Neural cell (in vitro differentiated cells): ENCODE data around the gene GRAP2. TPM values are rescaled to one million over a fixed set of nuclear protein-coding genes. Genes with fewer than 3 reads are reported as not detected.

ENCODE experiments used
- H2AFZ ChIP-seq: fragments of 200-600, 300-800 bp; sonication (generic), shearing (Covaris generic); 2 replicates; pipeline ENCODE4 v1.6.0; 2014; ENCODE audit warnings: low read depth, mild to moderate bottlenecking, antibody characterized with exemption, low read length, moderate library complexity
- H3F3A ChIP-seq: fragments of 200-600 bp; shearing (Covaris generic); 2 replicates; pipeline ENCODE4 v1.6.1; 2016; ENCODE audit warnings: mild to moderate bottlenecking, moderate library complexity, mixed read lengths, antibody characterized with exemption, low read length; ENCODE audit not compliant: insufficient read depth, poor library complexity, severe bottlenecking
- H3K27ac ChIP-seq: fragments of 200-600, 300-800 bp; sonication (generic), shearing (Covaris generic); 2 replicates; pipeline ENCODE4 v1.5.1; 2014; ENCODE audit warnings: mild to moderate bottlenecking, low read length, moderate library complexity
- H3K27me3 ChIP-seq: fragments of 300-800, 200-600 bp; sonication (generic), shearing (Covaris generic); 2 replicates; pipeline ENCODE4 v1.6.0; 2014; ENCODE audit warnings: mild to moderate bottlenecking, low read depth, low read length, moderate library complexity; ENCODE audit not compliant: insufficient read depth
- H3K36me3 ChIP-seq: fragments of 300-800, 200-600 bp; sonication (generic), shearing (Covaris generic); 2 replicates; pipeline ENCODE4 v1.5.1; 2014; ENCODE audit warnings: mild to moderate bottlenecking, antibody characterized with exemption, low read length, moderate library complexity; ENCODE audit not compliant: insufficient read depth
- H3K4me2 ChIP-seq: fragments of 300-800, 200-600 bp; sonication (generic), shearing (Covaris generic); 2 replicates; pipeline ENCODE4 v1.6.0; 2014; ENCODE audit warnings: mild to moderate bottlenecking, low read length
- H3K4me3 ChIP-seq: fragments of 300-800, 200-600 bp; sonication (generic), shearing (Covaris generic); 2 replicates; pipeline ENCODE4 v1.5.1; 2014; ENCODE audit warnings: mild to moderate bottlenecking, low read length, moderate library complexity
- H3K79me2 ChIP-seq: fragments of 200-600 bp; shearing (Covaris generic); replicated peaks from 2 replicates; pipeline ENCODE4 v1.6.0; 2014; ENCODE audit warnings: mild to moderate bottlenecking, low read length, moderate library complexity; ENCODE audit not compliant: insufficient read depth
- H3K9ac ChIP-seq: fragments of 300-800, 200-600 bp; sonication (generic), shearing (Covaris generic); 2 replicates; pipeline ENCODE4 v1.6.1; 2016; ENCODE audit warnings: mild to moderate bottlenecking, low read length, mixed read lengths
- H3K9me2 ChIP-seq: fragments of 200-600 bp; shearing (Covaris generic); 2 replicates; pipeline ENCODE4 v1.6.1; 2016; ENCODE audit warnings: mild to moderate bottlenecking, low read length, mixed read lengths; ENCODE audit not compliant: insufficient read depth
- H3K9me3 ChIP-seq: fragments of 200-600, 300-800 bp; sonication (generic), shearing (Covaris generic); 2 replicates; pipeline ENCODE4 v1.6.1; 2016; ENCODE audit warnings: mild to moderate bottlenecking, mixed run types, low read length, moderate library complexity, mixed read lengths
- H4K20me1 ChIP-seq: fragments of 200-600 bp; shearing (Covaris generic); 2 replicates; pipeline ENCODE4 v1.6.1; 2016; ENCODE audit warnings: mild to moderate bottlenecking, mixed run types; ENCODE audit not compliant: insufficient read depth
- EP300 ChIP-seq: fragments of 450-650 bp; conservative IDR thresholded peaks from 2 replicates; pipeline ENCODE4 v1.6.1; 2014; ENCODE audit warnings: antibody characterized with exemption, mild to moderate bottlenecking, moderate library complexity; ENCODE audit not compliant: poor library complexity, severe bottlenecking
- EZH2 ChIP-seq: fragments of 200-600, 300-800 bp; shearing (Covaris generic), sonication (generic); IDR thresholded peaks from 2 replicates; pipeline ENCODE4 v1.6.1; 2014; ENCODE audit warnings: antibody characterized with exemption, low read length, borderline replicate concordance, mild to moderate bottlenecking; ENCODE audit not compliant: insufficient read depth, poor library complexity, severe bottlenecking
- MXI1 ChIP-seq: fragments of 450-650 bp; conservative IDR thresholded peaks from 2 replicates; pipeline ENCODE4 v1.6.1; 2014; ENCODE audit warnings: antibody characterized with exemption, mild to moderate bottlenecking; ENCODE audit not compliant: poor library complexity, severe bottlenecking
- POLR2AphosphoS5 ChIP-seq: IDR thresholded peaks from 2 replicates; pipeline ENCODE4 v1.6.1; 2012
- RAD21 ChIP-seq: fragments of 450-650 bp; conservative IDR thresholded peaks from 2 replicates; pipeline ENCODE4 v1.6.1; 2014; ENCODE audit warnings: antibody characterized with exemption, mild to moderate bottlenecking, moderate library complexity
- SMC3 ChIP-seq: fragments of 450-650 bp; conservative IDR thresholded peaks from 2 replicates; pipeline ENCODE4 v1.6.1; 2014; ENCODE audit warnings: antibody characterized with exemption, mild to moderate bottlenecking, moderate library complexity; ENCODE audit not compliant: poor library complexity
- TAF1 ChIP-seq: IDR thresholded peaks from 2 replicates; pipeline ENCODE4 v1.6.1; 2012; ENCODE audit warnings: low read depth
- polyA plus RNA-seq: library from polyadenylated mRNA; depleted of rRNA; stranded (reverse); fragments of >200 nt; gene quantifications from 2 replicates; pipeline ENCODE4 v1.2.3, GENCODE V29; 2014
- TF ChIP-seq, protein P1 (sequence below): fragments of 450-650 bp; IDR thresholded peaks from 2 replicates; pipeline ENCODE4 v1.5.1; 2014; ENCODE audit warnings: antibody characterized with exemption, mild to moderate bottlenecking, moderate library complexity; ENCODE audit not compliant: poor library complexity, severe bottlenecking
- TF ChIP-seq, protein P2 (sequence below): IDR thresholded peaks from 2 replicates; pipeline ENCODE4 v1.6.1; 2012; ENCODE audit warnings: borderline replicate concordance

GRAP2 gene
- polyA plus RNA-seq, 1 donor from 2014 or later = 0.30 TPM

DNA sequence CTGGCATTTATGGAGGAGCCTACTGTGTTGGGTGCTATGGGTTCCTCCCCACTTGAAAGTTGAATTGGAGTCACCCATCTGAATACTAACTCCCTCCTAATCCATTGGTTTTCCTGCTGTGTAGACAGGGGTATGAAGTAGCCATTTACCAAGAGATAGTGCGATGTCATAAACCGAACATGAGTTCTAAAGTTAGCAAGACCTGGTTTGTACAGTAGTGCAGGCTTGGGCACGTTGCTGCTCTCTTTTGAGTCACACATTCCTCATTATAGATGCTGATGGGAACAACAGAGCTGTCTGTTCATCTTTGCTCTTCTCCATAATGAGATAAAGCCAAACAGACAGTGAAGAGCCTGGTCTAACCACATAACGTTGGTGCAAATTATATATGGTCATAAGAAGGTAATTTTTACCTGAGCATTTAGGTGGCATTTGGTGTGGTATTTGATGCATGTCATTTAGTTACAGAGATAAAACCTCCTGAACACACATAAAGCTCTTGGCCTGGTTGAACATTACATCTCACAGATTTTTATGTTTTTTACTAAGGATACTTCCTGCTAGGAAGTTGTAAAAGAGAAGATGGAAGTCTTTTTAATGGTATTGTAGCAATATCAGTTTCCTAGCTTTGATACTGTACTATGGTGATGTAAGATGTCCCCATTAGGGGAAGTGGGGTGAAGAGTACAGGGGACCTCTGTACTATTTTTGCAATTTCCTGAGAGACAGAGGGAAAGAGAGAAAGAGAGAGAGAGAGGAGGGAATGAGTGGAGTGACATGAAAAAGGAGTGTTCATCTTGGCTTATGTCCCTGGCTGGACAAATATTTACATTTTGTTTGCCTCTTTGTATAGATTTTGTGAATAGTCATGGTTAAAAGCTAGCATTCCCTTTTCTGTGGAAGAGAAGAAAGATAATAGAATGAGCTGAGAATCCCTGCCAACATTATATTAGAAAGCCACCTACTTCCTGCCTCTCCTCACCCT is 27.9 kb downstream of the GRAP2 start:
- Histone ChIP-seq H3K27ac (no peak overlapping the region), H3K27me3 (no peaks in the 10 kb centered on the region), H4K20me1 (no peaks in the 10 kb centered on the region), H3K4me2 (no peak overlapping the region), H3K4me3 (no peak overlapping the region), H3K36me3 (no peaks in the 10 kb centered on the region), H3K79me2 (no peaks in the 10 kb centered on the region), H3F3A (no peaks in the 10 kb centered on the region), H3K9me3 (no peaks in the 10 kb centered on the region), H2AFZ (no peak overlapping the region), H3K9me2 (no peaks in the 10 kb centered on the region), H3K9ac (no peak overlapping the region)
- no peak for TF ChIP-seq SMC3
- TF ChIP-seq TAF1 = no peak
- TF ChIP-seq, protein P1, sequence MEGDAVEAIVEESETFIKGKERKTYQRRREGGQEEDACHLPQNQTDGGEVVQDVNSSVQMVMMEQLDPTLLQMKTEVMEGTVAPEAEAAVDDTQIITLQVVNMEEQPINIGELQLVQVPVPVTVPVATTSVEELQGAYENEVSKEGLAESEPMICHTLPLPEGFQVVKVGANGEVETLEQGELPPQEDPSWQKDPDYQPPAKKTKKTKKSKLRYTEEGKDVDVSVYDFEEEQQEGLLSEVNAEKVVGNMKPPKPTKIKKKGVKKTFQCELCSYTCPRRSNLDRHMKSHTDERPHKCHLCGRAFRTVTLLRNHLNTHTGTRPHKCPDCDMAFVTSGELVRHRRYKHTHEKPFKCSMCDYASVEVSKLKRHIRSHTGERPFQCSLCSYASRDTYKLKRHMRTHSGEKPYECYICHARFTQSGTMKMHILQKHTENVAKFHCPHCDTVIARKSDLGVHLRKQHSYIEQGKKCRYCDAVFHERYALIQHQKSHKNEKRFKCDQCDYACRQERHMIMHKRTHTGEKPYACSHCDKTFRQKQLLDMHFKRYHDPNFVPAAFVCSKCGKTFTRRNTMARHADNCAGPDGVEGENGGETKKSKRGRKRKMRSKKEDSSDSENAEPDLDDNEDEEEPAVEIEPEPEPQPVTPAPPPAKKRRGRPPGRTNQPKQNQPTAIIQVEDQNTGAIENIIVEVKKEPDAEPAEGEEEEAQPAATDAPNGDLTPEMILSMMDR = no peak
- no peak for TF ChIP-seq EZH2
- TF ChIP-seq, protein P2, sequence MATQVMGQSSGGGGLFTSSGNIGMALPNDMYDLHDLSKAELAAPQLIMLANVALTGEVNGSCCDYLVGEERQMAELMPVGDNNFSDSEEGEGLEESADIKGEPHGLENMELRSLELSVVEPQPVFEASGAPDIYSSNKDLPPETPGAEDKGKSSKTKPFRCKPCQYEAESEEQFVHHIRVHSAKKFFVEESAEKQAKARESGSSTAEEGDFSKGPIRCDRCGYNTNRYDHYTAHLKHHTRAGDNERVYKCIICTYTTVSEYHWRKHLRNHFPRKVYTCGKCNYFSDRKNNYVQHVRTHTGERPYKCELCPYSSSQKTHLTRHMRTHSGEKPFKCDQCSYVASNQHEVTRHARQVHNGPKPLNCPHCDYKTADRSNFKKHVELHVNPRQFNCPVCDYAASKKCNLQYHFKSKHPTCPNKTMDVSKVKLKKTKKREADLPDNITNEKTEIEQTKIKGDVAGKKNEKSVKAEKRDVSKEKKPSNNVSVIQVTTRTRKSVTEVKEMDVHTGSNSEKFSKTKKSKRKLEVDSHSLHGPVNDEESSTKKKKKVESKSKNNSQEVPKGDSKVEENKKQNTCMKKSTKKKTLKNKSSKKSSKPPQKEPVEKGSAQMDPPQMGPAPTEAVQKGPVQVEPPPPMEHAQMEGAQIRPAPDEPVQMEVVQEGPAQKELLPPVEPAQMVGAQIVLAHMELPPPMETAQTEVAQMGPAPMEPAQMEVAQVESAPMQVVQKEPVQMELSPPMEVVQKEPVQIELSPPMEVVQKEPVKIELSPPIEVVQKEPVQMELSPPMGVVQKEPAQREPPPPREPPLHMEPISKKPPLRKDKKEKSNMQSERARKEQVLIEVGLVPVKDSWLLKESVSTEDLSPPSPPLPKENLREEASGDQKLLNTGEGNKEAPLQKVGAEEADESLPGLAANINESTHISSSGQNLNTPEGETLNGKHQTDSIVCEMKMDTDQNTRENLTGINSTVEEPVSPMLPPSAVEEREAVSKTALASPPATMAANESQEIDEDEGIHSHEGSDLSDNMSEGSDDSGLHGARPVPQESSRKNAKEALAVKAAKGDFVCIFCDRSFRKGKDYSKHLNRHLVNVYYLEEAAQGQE = no peak
- TF ChIP-seq RAD21 = no peak
- TF ChIP-seq POLR2AphosphoS5 = no peak
- no peak for TF ChIP-seq EP300
- no peak for TF ChIP-seq MXI1

DNA sequence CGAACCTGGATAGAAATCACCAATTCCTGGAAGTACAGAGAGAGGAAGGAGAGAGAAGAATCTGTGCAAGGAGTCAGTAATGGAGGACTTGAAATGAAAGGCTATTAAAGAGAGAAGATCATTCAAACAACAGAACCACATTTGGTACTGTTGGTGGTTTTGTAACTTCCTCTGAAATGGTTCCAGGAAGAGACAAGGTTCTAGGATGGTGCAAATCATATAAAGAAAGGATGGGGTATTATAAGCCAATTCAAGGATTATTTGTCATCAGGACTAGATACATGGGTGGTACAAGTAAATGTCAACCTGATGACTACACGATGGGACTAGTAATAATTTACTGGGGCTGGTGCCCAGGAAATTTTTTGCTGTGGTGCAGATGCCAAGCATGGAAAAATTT is 30.4 kb downstream of the GRAP2 start:
- Histone ChIP-seq H3K9me3 (no peaks in the 10 kb centered on the region), H2AFZ (no peak overlapping the region), H4K20me1 (no peaks in the 10 kb centered on the region), H3K27ac (no peak overlapping the region), H3K79me2 (no peaks in the 10 kb centered on the region), H3F3A (no peaks in the 10 kb centered on the region), H3K9ac (no peak overlapping the region), H3K4me3 (no peak overlapping the region), H3K36me3 (no peaks in the 10 kb centered on the region), H3K9me2 (no peaks in the 10 kb centered on the region), H3K4me2 (no peak overlapping the region), H3K27me3 (no peaks in the 10 kb centered on the region)
- TF ChIP-seq EZH2 (no peak), TAF1 (no peak), MXI1 (no peak), EP300 (no peak), POLR2AphosphoS5 (no peak), SMC3 (no peak), RAD21 (no peak)
- TF ChIP-seq, protein P1 = no peak
- TF ChIP-seq, protein P2 = no peak
